Gastrocnemius medialis (tissue), 4 donors: ENCODE results near the gene TNC. TPM values are rescaled to one million over a fixed set of nuclear protein-coding genes. Genes with fewer than 3 reads are reported as not detected.

Experiments
- ATAC-seq, 2 donors: fragments of 150-250 bp; one replicate each; pipeline ENCODE4 v1.9.1; 2016
- DNase-seq, 2 donors: peaks; one replicate each; pipeline ENCODE4 v3.0.0-alpha.2; 2019
- H3K27ac ChIP-seq, 4 donors: fragments of 200-600 bp; sonication (generic); 1 replicate in 1 of 4; 2 replicates in 3 of 4; pipeline ENCODE4 v1.5.1; 2016 to 2018; ENCODE audit warnings: mild to moderate bottlenecking in 2 of 4, moderate library complexity in 1 of 4
- H3K27me3 ChIP-seq, 3 donors: fragments of 200-600 bp; sonication (generic) in 2 of 3; 1 replicate in 1 of 3; 2 replicates in 2 of 3; pipeline versions ENCODE4 v1.5.1 to v1.6.0; 2016 to 2019; ENCODE audit warnings: mild to moderate bottlenecking in 1 of 3, moderate library complexity in 1 of 3
- H3K36me3 ChIP-seq, 2 donors: fragments of 200-600 bp; sonication (generic) in 1 of 2; one replicate each; pipeline ENCODE4 v1.5.1; 2017 to 2018
- H3K4me1 ChIP-seq, 2 donors: fragments of 200-600 bp; sonication (generic) in 1 of 2; one replicate each; pipeline ENCODE4 v1.5.1; 2016 to 2017; ENCODE audit warnings: mild to moderate bottlenecking in 2 of 2
- H3K4me3 ChIP-seq, 4 donors: fragments of 200-600 bp; sonication (generic) in 3 of 4; 1 replicate in 1 of 4; 2 replicates in 3 of 4; pipeline ENCODE4 v1.5.1; 2016 to 2019; ENCODE audit warnings: mild to moderate bottlenecking in 2 of 4
- H3K9me3 ChIP-seq, 3 donors: fragments of 200-600 bp; sonication (generic) in 2 of 3; 1 replicate in 1 of 3; 2 replicates in 2 of 3; pipeline ENCODE4 v1.5.1; 2016 to 2019
- POLR2A ChIP-seq, 2 donors: fragments of 450-650 bp; IDR thresholded peaks; one replicate each; pipeline ENCODE4 v1.6.1; 2017; ENCODE audit warnings: antibody characterized with exemption in 2 of 2, mild to moderate bottlenecking in 2 of 2, moderate library complexity in 2 of 2
- in situ Hi-C, 4 donors: fragments of 200-750 bp; cut with MboI; loops; one replicate each; pipeline versions ENCODE4 v1.15.0 to v1.8.0; 2017; ENCODE audit warnings: low sequenced_read_pairs in 4 of 4
- intact Hi-C: fragments of 100-400 bp; cut with DNase I; formaldehyde crosslinking; loops from one replicate; pipeline ENCODE4 v1.15.1; 2023; ENCODE audit warnings: low total_unique reads
- total RNA-seq, 4 donors: library from RNA; depleted of rRNA; stranded (reverse); fragments of >200 nt; gene quantifications; one replicate each; pipeline versions ENCODE4 v1.1.0 to v1.2.3, GENCODE V29; 2016
- TF ChIP-seq, protein P1 (sequence below), 5 experiments: fragments of 450-650 bp in 3 of 5; fragments of 200-600 bp in 2 of 5; sonication (generic) in 2 of 5; IDR thresholded peaks in 4 of 5; conservative IDR thresholded peaks in 1 of 5; 1 replicate in 4 of 5; 2 replicates in 1 of 5; pipeline ENCODE4 v1.5.1; 2016 to 2019; ENCODE audit warnings: antibody characterized with exemption in 5 of 5, mild to moderate bottlenecking in 3 of 5, moderate library complexity in 3 of 5

Gene TNC
- total RNA-seq, 4 donors from 2014 or later: 4.3 to 17.6 (median 10.7) TPM; not detected in 1

DNA sequence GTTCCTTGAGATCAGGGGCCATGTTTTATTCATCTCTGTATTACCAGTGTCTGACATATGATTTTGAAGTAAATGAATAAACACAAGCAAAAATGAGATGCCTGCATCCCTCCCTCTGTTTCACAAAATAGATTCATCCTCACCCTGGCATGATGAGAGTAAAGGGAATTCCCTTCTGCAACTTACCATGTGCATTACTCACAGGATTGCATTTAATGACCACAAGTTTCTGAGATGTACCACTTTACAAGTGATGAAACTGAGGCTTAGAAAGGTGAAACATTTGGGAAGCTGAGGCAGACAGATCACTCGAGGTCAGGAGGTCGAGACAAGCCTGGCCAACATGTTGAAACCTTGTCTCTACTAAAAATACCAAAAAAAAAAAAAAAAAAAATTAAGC lies 113.4 kb downstream of the TNC start:
- no peak for TF ChIP-seq POLR2A (IDR thresholded peaks at IDR 0.05)
- TF ChIP-seq, protein P1, sequence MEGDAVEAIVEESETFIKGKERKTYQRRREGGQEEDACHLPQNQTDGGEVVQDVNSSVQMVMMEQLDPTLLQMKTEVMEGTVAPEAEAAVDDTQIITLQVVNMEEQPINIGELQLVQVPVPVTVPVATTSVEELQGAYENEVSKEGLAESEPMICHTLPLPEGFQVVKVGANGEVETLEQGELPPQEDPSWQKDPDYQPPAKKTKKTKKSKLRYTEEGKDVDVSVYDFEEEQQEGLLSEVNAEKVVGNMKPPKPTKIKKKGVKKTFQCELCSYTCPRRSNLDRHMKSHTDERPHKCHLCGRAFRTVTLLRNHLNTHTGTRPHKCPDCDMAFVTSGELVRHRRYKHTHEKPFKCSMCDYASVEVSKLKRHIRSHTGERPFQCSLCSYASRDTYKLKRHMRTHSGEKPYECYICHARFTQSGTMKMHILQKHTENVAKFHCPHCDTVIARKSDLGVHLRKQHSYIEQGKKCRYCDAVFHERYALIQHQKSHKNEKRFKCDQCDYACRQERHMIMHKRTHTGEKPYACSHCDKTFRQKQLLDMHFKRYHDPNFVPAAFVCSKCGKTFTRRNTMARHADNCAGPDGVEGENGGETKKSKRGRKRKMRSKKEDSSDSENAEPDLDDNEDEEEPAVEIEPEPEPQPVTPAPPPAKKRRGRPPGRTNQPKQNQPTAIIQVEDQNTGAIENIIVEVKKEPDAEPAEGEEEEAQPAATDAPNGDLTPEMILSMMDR (IDR thresholded peaks at IDR 0.05 in 4 of 5, conservative IDR thresholded peaks at IDR 0.05 in 1 of 5): no peak
- DNase-seq: no peak
- intact Hi-C loops (no loop called here), in situ Hi-C loops (no loop called here)
- Histone ChIP-seq H3K4me3 (no peak overlapping the region), H3K4me1 (no peaks in the 10 kb centered on the region), H3K9me3 (no peaks in the 10 kb centered on the region), H3K27me3 (peaks cover 0 to 3% (median 0%) of the 10 kb centered on the region in 3 donors), H3K27ac (no peak overlapping the region), H3K36me3 (no peaks in the 10 kb centered on the region)
- no peak for ATAC-seq

DNA sequence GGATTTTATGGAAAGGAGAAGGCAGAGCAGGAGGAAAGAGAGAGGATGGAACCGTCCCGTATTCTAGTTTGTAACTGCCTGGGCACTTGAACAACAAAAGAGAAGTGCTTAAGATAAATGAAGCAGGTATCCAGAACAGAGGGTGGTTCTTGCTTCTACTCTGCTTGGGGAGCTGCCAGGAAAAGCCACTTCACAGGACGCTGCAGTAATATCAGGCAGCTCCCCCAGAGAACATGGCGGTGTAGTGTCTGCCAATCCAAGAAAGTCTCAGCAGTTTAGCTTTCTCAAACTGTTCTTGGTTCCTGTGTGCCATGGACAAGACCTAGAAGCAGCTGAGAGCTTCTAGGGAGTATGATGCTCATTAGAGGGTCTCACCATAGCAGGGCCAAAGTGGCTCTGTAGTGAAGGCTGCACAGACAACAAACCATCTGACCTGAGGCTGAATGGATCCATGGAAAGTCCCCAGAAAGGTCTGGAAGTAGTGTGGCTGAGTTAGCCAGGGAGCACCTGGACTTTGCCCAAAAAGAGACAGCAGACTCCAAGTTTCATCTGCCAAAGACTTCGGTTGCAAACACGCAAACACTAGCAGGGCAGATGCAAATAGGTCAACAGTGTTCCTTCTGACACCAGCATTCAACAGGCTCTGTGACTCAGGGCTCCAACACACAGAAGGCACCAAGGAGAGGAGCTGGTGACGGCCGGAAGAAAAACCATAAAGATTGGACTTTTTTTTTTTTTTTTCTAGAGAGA lies 115.4 kb downstream of the TNC start:
- no peak for TF ChIP-seq POLR2A (IDR thresholded peaks at IDR 0.05)
- TF ChIP-seq, protein P1 (IDR thresholded peaks at IDR 0.05 in 4 of 5, conservative IDR thresholded peaks at IDR 0.05 in 1 of 5): no peak
- intact Hi-C loops: no loop called here
- Histone ChIP-seq H3K27ac (no peak overlapping the region), H3K4me3 (no peak overlapping the region), H3K4me1 (no peaks in the 10 kb centered on the region), H3K9me3 (no peaks in the 10 kb centered on the region), H3K36me3 (no peaks in the 10 kb centered on the region), H3K27me3 (peaks cover 0 to 3% (median 0%) of the 10 kb centered on the region in 3 donors)
- peak in 1 of 2 donors; percentile 26 for ATAC-seq
- DNase-seq: no peak
- in situ Hi-C loops: no loop called here

DNA sequence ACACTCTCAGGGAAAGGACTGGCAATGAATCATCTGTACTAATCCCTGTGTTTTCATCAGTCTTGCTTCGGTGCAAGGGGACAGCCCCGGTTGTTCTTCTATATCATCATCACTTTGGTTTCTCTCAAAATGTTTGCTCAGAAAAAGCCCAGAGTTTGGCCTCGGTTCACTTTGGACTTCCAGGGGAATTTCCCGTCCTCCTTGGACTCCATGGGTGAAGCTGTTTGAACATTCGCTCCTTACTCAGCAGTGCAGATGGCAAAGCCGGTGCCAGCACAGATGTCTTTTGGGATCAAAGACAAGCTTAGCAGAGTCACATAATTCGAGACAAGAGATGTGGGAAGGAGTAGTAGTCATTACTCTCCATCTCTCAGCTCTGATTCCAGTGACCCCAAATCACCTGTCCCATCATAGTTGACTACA lies 117.7 kb downstream of the TNC start:
- no peak overlapping the region for H3K4me3 ChIP-seq
- no peaks in the 10 kb centered on the region for H3K4me1 ChIP-seq
- H3K27me3 ChIP-seq: peaks cover 0 to 3% (median 0%) of the 10 kb centered on the region in 3 donors
- H3K9me3 ChIP-seq: no peaks in the 10 kb centered on the region
- H3K27ac ChIP-seq: no peak overlapping the region
- in situ Hi-C loops: no loop called here
- DNase-seq: no peak
- TF ChIP-seq, protein P1 (IDR thresholded peaks at IDR 0.05 in 4 of 5, conservative IDR thresholded peaks at IDR 0.05 in 1 of 5): no peak
- TF ChIP-seq POLR2A (IDR thresholded peaks at IDR 0.05): no peak
- ATAC-seq: no peak
- intact Hi-C loops: no loop called here
- H3K36me3 ChIP-seq: no peaks in the 10 kb centered on the region

DNA sequence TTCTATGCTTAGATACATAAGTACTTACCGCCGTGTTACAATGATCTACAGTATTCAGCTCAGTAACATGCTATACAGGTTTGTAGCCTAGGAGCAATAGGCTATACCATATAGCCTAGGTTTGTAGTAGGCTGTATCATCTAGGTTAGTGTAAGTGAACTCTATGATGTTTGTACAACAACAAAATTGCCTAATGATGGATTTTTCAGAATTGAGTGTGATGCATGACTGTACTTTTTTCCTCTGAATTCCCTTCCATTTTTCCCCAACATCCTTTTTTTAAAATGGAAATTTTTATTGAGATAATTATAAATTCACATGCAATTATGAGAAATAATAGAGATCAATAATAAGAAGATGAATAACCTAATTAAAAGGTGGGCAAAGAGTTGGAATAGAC lies 119.6 kb downstream of the TNC start:
- H3K27ac ChIP-seq: no peak overlapping the region
- no peak overlapping the region for H3K4me3 ChIP-seq
- H3K36me3 ChIP-seq: no peaks in the 10 kb centered on the region
- in situ Hi-C loops (no loop called here), intact Hi-C loops (no loop called here)
- DNase-seq: no peak
- TF ChIP-seq, protein P1 (IDR thresholded peaks at IDR 0.05 in 4 of 5, conservative IDR thresholded peaks at IDR 0.05 in 1 of 5): no peak
- TF ChIP-seq POLR2A (IDR thresholded peaks at IDR 0.05): no peak
- peaks cover 0 to 3% (median 0%) of the 10 kb centered on the region in 3 donors for H3K27me3 ChIP-seq
- no peak for ATAC-seq
- H3K9me3 ChIP-seq: no peaks in the 10 kb centered on the region
- H3K4me1 ChIP-seq: no peaks in the 10 kb centered on the region
